Loucy (cell line): ENCODE results near the gene NANOS2.

Experiments
- EZH2phosphoT487 ChIP-seq: fragments of 200-600 bp; IDR thresholded peaks from 2 replicates; pipeline ENCODE4 v1.6.1; 2018; ENCODE audit warnings: antibody characterized with exemption, mild to moderate bottlenecking, moderate library complexity, borderline replicate concordance
- TF ChIP-seq, protein P1 (sequence below): fragments of 200-600 bp; sonication (generic); conservative IDR thresholded peaks from 2 replicates; pipeline ENCODE4 v1.5.1; 2014; ENCODE audit warnings: mild to moderate bottlenecking, antibody characterized with exemption, low read length

GRCh38 chr19:45911291-45911690 is 3.3 kb downstream of the NANOS2 start:
- TF ChIP-seq, protein P1, sequence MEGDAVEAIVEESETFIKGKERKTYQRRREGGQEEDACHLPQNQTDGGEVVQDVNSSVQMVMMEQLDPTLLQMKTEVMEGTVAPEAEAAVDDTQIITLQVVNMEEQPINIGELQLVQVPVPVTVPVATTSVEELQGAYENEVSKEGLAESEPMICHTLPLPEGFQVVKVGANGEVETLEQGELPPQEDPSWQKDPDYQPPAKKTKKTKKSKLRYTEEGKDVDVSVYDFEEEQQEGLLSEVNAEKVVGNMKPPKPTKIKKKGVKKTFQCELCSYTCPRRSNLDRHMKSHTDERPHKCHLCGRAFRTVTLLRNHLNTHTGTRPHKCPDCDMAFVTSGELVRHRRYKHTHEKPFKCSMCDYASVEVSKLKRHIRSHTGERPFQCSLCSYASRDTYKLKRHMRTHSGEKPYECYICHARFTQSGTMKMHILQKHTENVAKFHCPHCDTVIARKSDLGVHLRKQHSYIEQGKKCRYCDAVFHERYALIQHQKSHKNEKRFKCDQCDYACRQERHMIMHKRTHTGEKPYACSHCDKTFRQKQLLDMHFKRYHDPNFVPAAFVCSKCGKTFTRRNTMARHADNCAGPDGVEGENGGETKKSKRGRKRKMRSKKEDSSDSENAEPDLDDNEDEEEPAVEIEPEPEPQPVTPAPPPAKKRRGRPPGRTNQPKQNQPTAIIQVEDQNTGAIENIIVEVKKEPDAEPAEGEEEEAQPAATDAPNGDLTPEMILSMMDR: no peak
- no peak for TF ChIP-seq EZH2phosphoT487
